D341Med (cell line): ENCODE measurements around the gene AGPAT3.
A peak's percentile ranks its signal among the peaks of the same experiment; 100 is the strongest.

Source experiments
- DNase-seq: peaks from one replicate; pipeline ENCODE4 v3.0.0; 2012; ENCODE audit warnings: low spot score

The AGPAT3 gene

GRCh38 chr21:43937051-43937832, 72.2 kb downstream of the AGPAT3 start:
- DNase-seq, result no peak

GRCh38 chr21:43937891-43938309, 72.9 kb downstream of the AGPAT3 start:
- DNase-seq, result no peak

- DNase-seq, result peak; percentile 94
These were observed 73.9 kb downstream of the AGPAT3 start for GRCh38 chr21:43938751-43939442.

GRCh38 chr21:43939443-43940328, 74.7 kb downstream of the AGPAT3 start:
- peak; percentile 71 for DNase-seq

GRCh38 chr21:43940329-43941050, 75.5 kb downstream of the AGPAT3 start:
- no peak for DNase-seq

- DNase-seq, result no peak
These were observed 77.2 kb downstream of the AGPAT3 start for GRCh38 chr21:43942201-43942600.

GRCh38 chr21:43942621-43943020, 77.6 kb downstream of the AGPAT3 start:
- no peak for DNase-seq

- DNase-seq, result no peak
These were observed 78.6 kb downstream of the AGPAT3 start for GRCh38 chr21:43943512-43944077.

GRCh38 chr21:43944078-43944633, 79.1 kb downstream of the AGPAT3 start:
- DNase-seq, result no peak

GRCh38 chr21:43944757-43945156, 79.7 kb downstream of the AGPAT3 start:
- DNase-seq, result no peak

- DNase-seq, result no peak
These were observed 83.9 kb downstream of the AGPAT3 start for GRCh38 chr21:43948740-43949498.

- DNase-seq, result no peak
These were observed 84.6 kb downstream of the AGPAT3 start for GRCh38 chr21:43949499-43950208.

- no peak for DNase-seq
These were observed 85.5 kb downstream of the AGPAT3 start for GRCh38 chr21:43950481-43950880.

- no peak for DNase-seq
These were observed 85.9 kb downstream of the AGPAT3 start for GRCh38 chr21:43950936-43951335.

- no peak for DNase-seq
These were observed 87.1 kb downstream of the AGPAT3 start for GRCh38 chr21:43951911-43952703.

GRCh38 chr21:43953021-43953420, 88.0 kb downstream of the AGPAT3 start:
- no peak for DNase-seq

GRCh38 chr21:43954042-43954441, 89.0 kb downstream of the AGPAT3 start:
- no peak for DNase-seq

GRCh38 chr21:43954896-43955295, 89.9 kb downstream of the AGPAT3 start:
- DNase-seq, result no peak
